Trophoblast cell (in vitro differentiated cells and primary cell): ENCODE results near the gene HYAL2.
A peak's percentile ranks its signal among the peaks of the same experiment; 100 is the strongest.

Source experiments
- DNase-seq, 2 donors: peaks; one replicate each; pipeline ENCODE4 v3.0.0-alpha.2; 2016
- H2AFZ ChIP-seq: 2 replicates; pipeline ENCODE4 v1.6.1; 2013; ENCODE audit warnings: low read length, moderate library complexity, mild to moderate bottlenecking; ENCODE audit not compliant: insufficient read depth, poor library complexity
- H2AK5ac ChIP-seq: 2 replicates; pipeline ENCODE4 v1.6.1; 2013; ENCODE audit warnings: mild to moderate bottlenecking, low read length
- H2BK120ac ChIP-seq: 2 replicates; pipeline ENCODE4 v1.6.1; 2013; ENCODE audit warnings: low read length, mild to moderate bottlenecking, moderate library complexity; ENCODE audit not compliant: insufficient read depth, poor library complexity
- H2BK12ac ChIP-seq: 2 replicates; pipeline ENCODE4 v1.6.1; 2013; ENCODE audit warnings: mild to moderate bottlenecking, low read length, moderate library complexity
- H2BK5ac ChIP-seq: 2 replicates; pipeline ENCODE4 v1.6.1; 2013; ENCODE audit warnings: low read length, low read depth, moderate library complexity, mild to moderate bottlenecking; ENCODE audit not compliant: poor library complexity
- H3K14ac ChIP-seq: 2 replicates; pipeline ENCODE4 v1.6.1; 2013; ENCODE audit warnings: mild to moderate bottlenecking, low read length
- H3K18ac ChIP-seq: 2 replicates; pipeline ENCODE4 v1.6.1; 2013; ENCODE audit warnings: mild to moderate bottlenecking, low read length
- H3K23ac ChIP-seq: 2 replicates; pipeline ENCODE4 v1.6.1; 2013; ENCODE audit warnings: low read length
- H3K27ac ChIP-seq: 2 replicates; pipeline ENCODE4 v1.5.1; 2013; ENCODE audit warnings: low read depth, mild to moderate bottlenecking, inconsistent platforms, low read length, moderate library complexity
- H3K27me3 ChIP-seq: 2 replicates; pipeline ENCODE4 v1.6.1; 2013; ENCODE audit warnings: inconsistent platforms, mild to moderate bottlenecking, low read length, moderate library complexity; ENCODE audit not compliant: insufficient read depth
- H3K36me3 ChIP-seq, 2 experiments: 1 replicate in 1 of 2; 2 replicates in 1 of 2; pipeline ENCODE4 v1.6.1; 2013; ENCODE audit warnings: low read length in 2 of 2, mild to moderate bottlenecking in 2 of 2, moderate library complexity in 1 of 2; ENCODE audit not compliant: insufficient read depth in 2 of 2, control insufficient read depth in 1 of 2
- H3K4ac ChIP-seq: 2 replicates; pipeline ENCODE4 v1.6.1; 2013; ENCODE audit warnings: low read depth, mild to moderate bottlenecking, low read length, moderate library complexity
- H3K4me1 ChIP-seq, 2 experiments: 1 replicate in 1 of 2; 2 replicates in 1 of 2; pipeline ENCODE4 v1.6.1; 2013; ENCODE audit warnings: low read length in 2 of 2, mild to moderate bottlenecking in 2 of 2, moderate library complexity in 1 of 2; ENCODE audit not compliant: insufficient read depth in 2 of 2, control insufficient read depth in 1 of 2
- H3K4me2 ChIP-seq: 2 replicates; pipeline ENCODE4 v1.6.1; 2013; ENCODE audit warnings: inconsistent platforms, mild to moderate bottlenecking, low read length, moderate library complexity
- H3K4me3 ChIP-seq: 2 replicates; pipeline ENCODE4 v1.5.1; 2013; ENCODE audit warnings: mild to moderate bottlenecking, low read depth, low read length, inconsistent platforms
- H3K79me1 ChIP-seq: one replicate; pipeline ENCODE4 v1.6.1; 2013; ENCODE audit warnings: low read length
- H3K79me2 ChIP-seq: 2 replicates; pipeline ENCODE4 v1.6.1; 2013; ENCODE audit warnings: low read length, mild to moderate bottlenecking; ENCODE audit not compliant: control insufficient read depth, insufficient read depth, poor library complexity
- H3K9ac ChIP-seq: 2 replicates; pipeline ENCODE4 v1.6.1; 2013; ENCODE audit warnings: mild to moderate bottlenecking, low read length
- H3K9me3 ChIP-seq: 2 replicates; pipeline ENCODE4 v1.6.1; 2013; ENCODE audit warnings: low read depth, mild to moderate bottlenecking, control low read depth, inconsistent platforms, low read length; ENCODE audit not compliant: insufficient read depth
- H4K12ac ChIP-seq: 2 replicates; pipeline ENCODE4 v1.6.1; 2013; ENCODE audit warnings: low read depth, mild to moderate bottlenecking, low read length, moderate library complexity
- H4K8ac ChIP-seq: 2 replicates; pipeline ENCODE4 v1.6.1; 2013; ENCODE audit warnings: low read depth, mild to moderate bottlenecking, low read length, moderate library complexity
- H4K91ac ChIP-seq: one replicate; pipeline ENCODE4 v1.6.1; 2013; ENCODE audit warnings: low read depth, mild to moderate bottlenecking, low read length, moderate library complexity
- WGBS: extraction: QIAGEN DNeasy Blood & Tissue Kit; methylation state at CpG from one replicate; pipeline ENCODE4 v1.1.7; 2013; ENCODE audit warnings: missing lambda C conversion rate; ENCODE audit not compliant: insufficient read length, insufficient coverage; ENCODE audit errors: extremely low coverage; 5-methylcytosine and 5-hydroxymethylcytosine counted together

Gene HYAL2

GRCh38 chr3:50327943-50328691 is 5.6 kb upstream of the HYAL2 start, which contains the start of gene TUSC2:
Gene TUSC2, minus strand, starts transcription at chr3:50328223. Its CDS starts 124 bp downstream, at chr3:50328099.
- peak within 1 kb of the TSS; percentile 43 for H3K14ac ChIP-seq
- no CpG with 5 or more reads among the region's 55 CpGs for WGBS

DNA sequence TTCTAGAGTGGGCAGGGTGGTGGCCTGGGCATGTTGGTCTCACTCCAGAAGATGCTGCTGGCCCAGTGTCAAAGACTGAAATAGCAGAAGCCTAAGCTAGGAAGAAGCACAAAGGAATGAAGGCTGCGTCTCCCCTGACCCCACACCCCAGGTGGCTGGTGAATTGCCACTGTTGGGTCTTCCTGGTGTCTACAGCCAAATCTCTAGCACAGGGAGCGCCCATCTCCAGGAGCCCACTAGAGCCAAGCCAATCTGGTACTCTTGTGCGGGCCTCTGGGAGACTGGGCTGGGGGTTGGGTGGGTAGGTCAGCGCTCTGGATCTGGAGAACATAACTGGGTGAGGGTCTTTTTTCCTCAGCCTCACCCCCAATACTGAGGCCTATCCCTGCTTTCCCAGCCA is 4.6 kb upstream of the HYAL2 start:
- Histone ChIP-seq H2AFZ (no peak overlapping the region), H3K14ac (no peak overlapping the region), H4K91ac (no peak overlapping the region), H3K27ac (no peak overlapping the region), H2BK120ac (no peak overlapping the region), H3K23ac (no peak overlapping the region), H3K18ac (no peak overlapping the region), H3K9ac (no peak overlapping the region), H4K12ac (no peak overlapping the region), H3K27me3 (no peaks in the 10 kb centered on the region), H2BK12ac (no peak overlapping the region), H3K9me3 (peaks cover 1% of the 10 kb centered on the region), H2BK5ac (no peak overlapping the region), H3K4ac (peak overlapping the region; percentile 90), H3K4me2 (peak overlapping the region; percentile 98), H4K8ac (peak overlapping the region; percentile 6), H3K79me2 (peaks cover 7% of the 10 kb centered on the region), H3K4me3 (peak overlapping the region; percentile 96), H3K79me1 (peaks cover 7% of the 10 kb centered on the region), H3K36me3 (peaks cover 43% of the 10 kb centered on the region in 2 experiments), H2AK5ac (no peak overlapping the region), H3K4me1 (peaks cover 11 to 16% of the 10 kb centered on the region in 2 experiments)
- DNase-seq, result no peak
- WGBS, result no CpG with 5 or more reads among the region's 4 CpGs

More at GRCh38 chr3:50327943-50328691, 5.6 kb upstream of the HYAL2 start, which contains the start of gene TUSC2:
- Histone ChIP-seq H4K91ac (peak within 1 kb of the TSS; percentile 58), H3K79me2 (peaks cover 4% of the 10 kb centered on the region), H4K8ac (peak within 1 kb of the TSS; percentile 87), H2BK120ac (no peak within 1 kb of the TSS), H3K4me1 (peaks cover 2 to 6% of the 10 kb centered on the region in 2 experiments), H2AK5ac (peak within 1 kb of the TSS; percentile 73), H3K79me1 (peaks cover 3% of the 10 kb centered on the region), H3K18ac (peak within 1 kb of the TSS; percentile 56), H3K4me2 (peak within 1 kb of the TSS; percentile 98), H3K4me3 (peak within 1 kb of the TSS; percentile 96), H3K27me3 (no peaks in the 10 kb centered on the region), H3K27ac (peak within 1 kb of the TSS; percentile 66), H3K9me3 (peaks cover 1% of the 10 kb centered on the region), H3K9ac (peak within 1 kb of the TSS; percentile 94), H3K36me3 (peaks cover 47 to 50% of the 10 kb centered on the region in 2 experiments), H3K4ac (peak within 1 kb of the TSS; percentile 90), H2BK12ac (no peak within 1 kb of the TSS), H4K12ac (peak within 1 kb of the TSS; percentile 88), H3K23ac (no peak within 1 kb of the TSS), H2AFZ (peak within 1 kb of the TSS; percentile 57), H2BK5ac (peak within 1 kb of the TSS; percentile 4)
- peak; percentile 98 to 99 for DNase-seq

- peaks cover 12% of the 10 kb centered on the region for H3K79me2 ChIP-seq
- H3K14ac ChIP-seq, result no peak overlapping the region
- H3K9ac ChIP-seq, result no peak overlapping the region
- H2AK5ac ChIP-seq, result no peak overlapping the region
- peaks cover 1% of the 10 kb centered on the region for H3K9me3 ChIP-seq
- H3K79me1 ChIP-seq, result peaks cover 15% of the 10 kb centered on the region
- no peak overlapping the region for H3K23ac ChIP-seq
- H4K8ac ChIP-seq, result no peak overlapping the region
- H3K36me3 ChIP-seq, result peaks cover 34% of the 10 kb centered on the region in 2 experiments
- H3K27me3 ChIP-seq, result no peaks in the 10 kb centered on the region
- H3K4ac ChIP-seq, result no peak overlapping the region
- H2BK12ac ChIP-seq, result no peak overlapping the region
- WGBS, result no CpG with 5 or more reads among the region's 8 CpGs
- H4K12ac ChIP-seq, result no peak overlapping the region
- DNase-seq, result no peak
- peaks cover 14 to 18% of the 10 kb centered on the region in 2 experiments for H3K4me1 ChIP-seq
- H3K18ac ChIP-seq, result no peak overlapping the region
- no peak overlapping the region for H2AFZ ChIP-seq
- no peak overlapping the region for H2BK5ac ChIP-seq
- no peak overlapping the region for H3K27ac ChIP-seq
- H4K91ac ChIP-seq, result no peak overlapping the region
- no peak overlapping the region for H2BK120ac ChIP-seq
- H3K4me2 ChIP-seq, result no peak overlapping the region
- no peak overlapping the region for H3K4me3 ChIP-seq
Observed at GRCh38 chr3:50326182-50326541, 3.6 kb upstream of the HYAL2 start.

- Histone ChIP-seq H2BK12ac (no peak overlapping the region), H3K4me1 (peaks cover 14 to 18% of the 10 kb centered on the region in 2 experiments), H4K12ac (no peak overlapping the region), H3K9me3 (peaks cover 1% of the 10 kb centered on the region), H3K79me2 (peaks cover 15% of the 10 kb centered on the region), H3K79me1 (peaks cover 19% of the 10 kb centered on the region), H3K4me3 (no peak overlapping the region), H3K23ac (no peak overlapping the region), H3K18ac (no peak overlapping the region), H4K8ac (no peak overlapping the region), H3K14ac (no peak overlapping the region), H2AFZ (no peak overlapping the region), H3K27ac (no peak overlapping the region), H3K36me3 (peaks cover 28 to 30% of the 10 kb centered on the region in 2 experiments), H2BK5ac (no peak overlapping the region), H2AK5ac (no peak overlapping the region), H3K9ac (no peak overlapping the region), H2BK120ac (no peak overlapping the region), H4K91ac (no peak overlapping the region), H3K27me3 (no peaks in the 10 kb centered on the region), H3K4ac (no peak overlapping the region), H3K4me2 (no peak overlapping the region)
- DNase-seq, result no peak
- WGBS, result no CpG with 5 or more reads among the region's 11 CpGs
Observed at GRCh38 chr3:50325497-50326181, 3.1 kb upstream of the HYAL2 start.
